MCF 10A (cell line): ENCODE data around the gene RNF115. TPM values are rescaled to one million over a fixed set of nuclear protein-coding genes. Genes with fewer than 3 reads are reported as not detected.
A peak's percentile ranks its signal among the peaks of the same experiment; 100 is the strongest.

Experiments used
- BruUV-seq: library from RNA; stranded (reverse); fragments of 400-500 nt; replicated peaks from 2 replicates; lab custom pipeline; 2021; lab: Mats Ljungman, UMichigan
- CTCF ChIA-PET: fragments of 300-600 bp; sonication (Branson Sonifier 250); formaldehyde crosslinking; extraction: SDS; loops from one replicate; lab custom pipeline; 2021; ENCODE audit warnings: antibody characterized with exemption, inconsistent platforms; lab: Yijun Ruan, JAX
- POLR2A ChIA-PET: fragments of 300-600, 350-650 bp; sonication (Branson Sonifier 250); formaldehyde crosslinking; extraction: SDS; loops from one replicate; lab custom pipeline; 2020; ENCODE audit warnings: antibody characterized with exemption, inconsistent platforms; lab: Yijun Ruan, JAX
- DNase-seq: peaks from one replicate; pipeline ENCODE4 v3.0.0-alpha.2; 2018; ENCODE audit not compliant: unreplicated experiment
- H3K27ac Mint-ChIP-seq: one replicate; pipeline ENCODE4 v1.8.0; 2022; ENCODE audit warnings: mild to moderate bottlenecking, low read depth, mixed read lengths; ENCODE audit not compliant: unreplicated experiment
- H3K27me3 Mint-ChIP-seq: one replicate; pipeline ENCODE4 v1.8.0; 2022; ENCODE audit warnings: mixed read lengths; ENCODE audit not compliant: insufficient read depth, unreplicated experiment
- H3K36me3 Mint-ChIP-seq: one replicate; pipeline ENCODE4 v1.8.0; 2022; ENCODE audit warnings: mild to moderate bottlenecking, moderate library complexity, mixed read lengths; ENCODE audit not compliant: insufficient read depth, unreplicated experiment
- H3K4me1 Mint-ChIP-seq: one replicate; pipeline ENCODE4 v1.8.0; 2022; ENCODE audit warnings: mixed read lengths; ENCODE audit not compliant: insufficient read depth, unreplicated experiment
- H3K4me3 Mint-ChIP-seq: one replicate; pipeline ENCODE4 v1.8.0; 2022; ENCODE audit warnings: mild to moderate bottlenecking, moderate library complexity, mixed read lengths; ENCODE audit not compliant: unreplicated experiment
- H3K9me3 Mint-ChIP-seq: one replicate; pipeline ENCODE4 v1.8.0; 2022; ENCODE audit warnings: mixed read lengths; ENCODE audit not compliant: unreplicated experiment
- intact Hi-C: fragments of 100-400 bp; cut with micrococcal nuclease; formaldehyde crosslinking; loops from 2 replicates; pipeline ENCODE4 v1.14.1; 2022
- total RNA-seq: library from RNA; stranded (reverse); gene quantifications from 2 replicates; pipeline ENCODE4 v1.2.3, GENCODE V29; 2022
- TF ChIP-seq, protein P1 (sequence below): fragments of 200-600 bp; IDR thresholded peaks from one replicate; pipeline ENCODE4 v1.8.0; 2022; ENCODE audit warnings: antibody characterized with exemption, mild to moderate bottlenecking; ENCODE audit not compliant: unreplicated experiment

RNF115 gene
- total RNA-seq, 1 experiment from 2014 or later: 19.5 TPM

DNA sequence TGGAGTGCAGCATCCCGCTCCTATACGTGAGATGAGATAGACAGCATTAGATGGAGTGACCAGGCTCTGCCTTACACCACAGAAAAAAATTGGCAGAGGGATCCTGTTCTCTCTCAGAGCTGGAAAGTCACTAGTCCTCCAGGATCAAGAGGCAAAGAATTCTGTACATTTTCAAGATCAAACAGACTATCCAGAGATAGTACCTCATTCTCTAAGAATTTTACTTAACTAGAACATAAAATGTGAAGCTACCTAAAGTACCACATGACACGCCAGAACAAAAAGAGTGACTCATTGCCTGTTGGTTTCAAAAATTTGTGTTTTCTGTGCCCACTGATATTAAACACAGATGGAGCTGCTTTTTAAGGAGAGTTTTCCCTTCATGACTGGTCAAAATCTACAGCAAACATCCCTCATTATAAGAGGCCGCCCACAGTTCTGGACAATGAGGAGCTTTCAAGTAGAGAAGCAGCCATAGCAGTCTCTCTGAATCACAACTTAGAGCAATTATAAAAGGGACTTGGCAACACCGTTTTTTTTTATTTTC, 72.3 kb downstream of the RNF115 start:
- Mint-ChIP-seq H3K9me3 (no peaks in the 10 kb centered on the region), H3K4me1 (peaks cover 14% of the 10 kb centered on the region), H3K27ac (peak overlapping the region; percentile 87), H3K36me3 (peaks cover 75% of the 10 kb centered on the region), H3K4me3 (no peak overlapping the region), H3K27me3 (no peaks in the 10 kb centered on the region)
- no TSS peak for BruUV-seq
- peak; percentile 50 for DNase-seq
- TF ChIP-seq, protein P1, sequence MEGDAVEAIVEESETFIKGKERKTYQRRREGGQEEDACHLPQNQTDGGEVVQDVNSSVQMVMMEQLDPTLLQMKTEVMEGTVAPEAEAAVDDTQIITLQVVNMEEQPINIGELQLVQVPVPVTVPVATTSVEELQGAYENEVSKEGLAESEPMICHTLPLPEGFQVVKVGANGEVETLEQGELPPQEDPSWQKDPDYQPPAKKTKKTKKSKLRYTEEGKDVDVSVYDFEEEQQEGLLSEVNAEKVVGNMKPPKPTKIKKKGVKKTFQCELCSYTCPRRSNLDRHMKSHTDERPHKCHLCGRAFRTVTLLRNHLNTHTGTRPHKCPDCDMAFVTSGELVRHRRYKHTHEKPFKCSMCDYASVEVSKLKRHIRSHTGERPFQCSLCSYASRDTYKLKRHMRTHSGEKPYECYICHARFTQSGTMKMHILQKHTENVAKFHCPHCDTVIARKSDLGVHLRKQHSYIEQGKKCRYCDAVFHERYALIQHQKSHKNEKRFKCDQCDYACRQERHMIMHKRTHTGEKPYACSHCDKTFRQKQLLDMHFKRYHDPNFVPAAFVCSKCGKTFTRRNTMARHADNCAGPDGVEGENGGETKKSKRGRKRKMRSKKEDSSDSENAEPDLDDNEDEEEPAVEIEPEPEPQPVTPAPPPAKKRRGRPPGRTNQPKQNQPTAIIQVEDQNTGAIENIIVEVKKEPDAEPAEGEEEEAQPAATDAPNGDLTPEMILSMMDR: no peak
- ChIA-PET POLR2A (interaction anchor here (0.6 to 2.2 kb wide), 14 partner anchors 8 to 267 kb away, joined by 3 to 10 read pairs (median 4); partner anchors contain the start of genes POLR3C and RNF115), CTCF (interaction anchor here (0.8 to 1.7 kb wide), 9 partner anchors 9 to 105 kb away, joined by 3 to 9 read pairs (median 3); partner anchors contain the start of genes NUDT17, POLR3C and RNF115)
- intact Hi-C loops: loop anchor here (10.0 kb wide), 1 partner anchor 73 kb away; the partner anchor contains the start of genes POLR3C and RNF115

DNA sequence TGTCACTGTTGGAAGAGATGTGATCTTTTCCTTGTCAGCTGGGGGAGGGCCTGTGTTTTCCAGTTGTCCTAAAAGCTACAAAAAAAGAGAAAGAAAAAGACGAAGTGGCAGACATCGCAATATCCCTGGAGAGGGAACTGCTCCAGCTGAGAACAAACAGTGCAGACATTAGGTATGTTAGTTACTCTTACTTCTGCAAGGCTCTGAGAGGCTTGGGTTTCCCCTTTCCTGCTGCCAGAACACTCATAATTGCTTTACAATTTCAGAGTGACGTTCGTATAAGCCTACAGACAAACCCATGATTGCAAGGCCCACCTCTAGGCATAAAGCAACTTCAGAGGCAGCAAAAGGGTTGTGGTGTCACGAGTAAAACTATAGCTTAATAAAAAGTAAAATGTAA, 73.5 kb downstream of the RNF115 start:
- intact Hi-C loops: loop anchor here (10.0 kb wide), 1 partner anchor 74 kb away; the partner anchor contains the start of genes POLR3C and RNF115

DNA sequence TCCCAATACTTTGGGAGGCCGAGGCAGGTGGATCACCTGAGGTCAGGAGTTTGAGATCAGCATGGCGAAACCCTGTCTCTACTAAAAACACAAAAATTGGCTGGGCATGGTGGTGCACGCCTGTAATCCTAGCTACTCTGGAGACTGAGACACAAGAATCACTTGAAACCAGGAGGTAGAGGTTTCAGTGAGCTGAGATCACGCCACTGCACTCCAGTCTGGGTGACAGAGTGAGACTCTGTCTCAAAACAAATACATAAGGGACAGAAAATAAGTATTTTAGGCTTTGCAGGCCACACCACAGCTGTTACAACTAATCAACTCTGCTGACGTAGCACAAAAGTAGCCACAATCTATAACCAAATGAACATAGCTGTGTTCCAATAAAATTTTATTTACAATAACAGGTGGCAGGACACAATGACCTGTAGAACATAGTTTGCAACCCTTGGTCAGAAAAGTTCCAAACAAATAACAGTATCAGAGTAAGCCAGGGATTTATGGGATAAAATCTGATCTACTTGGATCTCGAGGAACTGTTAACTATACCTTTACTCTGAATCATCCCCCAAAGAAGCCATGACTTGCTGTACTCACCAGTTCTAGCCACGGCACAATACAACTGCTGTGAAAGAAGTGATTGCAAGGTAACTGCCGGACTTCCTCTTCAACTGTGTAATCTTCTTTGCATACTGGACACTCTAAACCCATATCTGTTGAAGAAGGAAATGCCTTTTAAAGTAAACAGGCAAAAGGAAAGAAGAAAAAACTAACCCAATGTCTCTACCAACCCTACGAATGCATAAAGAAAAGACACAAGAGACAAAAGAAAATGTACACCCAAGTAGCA, 76.3 kb downstream of the RNF115 start:
- H3K4me1 Mint-ChIP-seq: peaks cover 14% of the 10 kb centered on the region
- intact Hi-C loops: no loop called here
- TF ChIP-seq, protein P1: no peak
- H3K27me3 Mint-ChIP-seq: no peaks in the 10 kb centered on the region
- no peak overlapping the region for H3K4me3 Mint-ChIP-seq
- no peak overlapping the region for H3K27ac Mint-ChIP-seq
- H3K9me3 Mint-ChIP-seq: no peaks in the 10 kb centered on the region
- POLR2A ChIA-PET: no interaction called here
- peaks cover 86% of the 10 kb centered on the region for H3K36me3 Mint-ChIP-seq
- DNase-seq: no peak
- CTCF ChIA-PET: interaction anchor here (1.0 to 1.5 kb wide), 2 partner anchors 10 to 26 kb away, joined by 4 to 5 read pairs; no protein-coding TSS in a partner anchor
- no TSS peak for BruUV-seq

More for the DNA sequence above, 73.5 kb downstream of the RNF115 start:
- CTCF ChIA-PET: interaction anchor here (0.7 to 1.7 kb wide), 9 partner anchors 8 to 106 kb away, joined by 3 to 9 read pairs (median 3); no protein-coding TSS in a partner anchor
- Mint-ChIP-seq H3K4me3 (no peak overlapping the region), H3K9me3 (no peaks in the 10 kb centered on the region), H3K27ac (no peak overlapping the region), H3K36me3 (peaks cover 76% of the 10 kb centered on the region), H3K27me3 (no peaks in the 10 kb centered on the region), H3K4me1 (peaks cover 14% of the 10 kb centered on the region)
- BruUV-seq: no TSS peak
- POLR2A ChIA-PET: interaction anchor here (1.1 to 2.1 kb wide), 4 partner anchors 8 to 74 kb away, joined by 4 to 8 read pairs (median 6); partner anchors contain the start of genes POLR3C and RNF115
- TF ChIP-seq, protein P1: no peak
- DNase-seq: no peak

DNA sequence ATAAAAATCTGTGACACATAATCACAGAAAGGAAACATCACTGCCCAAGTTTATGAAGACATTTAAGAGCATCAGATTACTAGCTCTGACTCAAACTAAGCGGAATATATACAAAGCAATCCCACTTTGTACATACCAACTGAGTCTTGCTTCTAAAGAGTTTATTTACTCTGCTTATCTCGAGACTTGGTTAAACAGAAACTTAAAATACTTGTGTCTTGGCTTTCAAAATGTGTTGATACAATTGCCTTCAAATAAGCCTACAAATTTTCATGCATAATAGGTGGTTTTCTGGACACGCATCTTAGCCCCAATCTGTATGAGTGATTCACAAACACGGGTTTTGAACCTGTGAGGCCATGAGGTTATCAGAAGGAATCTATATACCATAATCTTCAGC, 83.6 kb downstream of the RNF115 start:
- Mint-ChIP-seq H3K4me3 (no peak overlapping the region), H3K4me1 (no peaks in the 10 kb centered on the region), H3K9me3 (no peaks in the 10 kb centered on the region), H3K27ac (no peak overlapping the region), H3K36me3 (peaks cover 52% of the 10 kb centered on the region), H3K27me3 (no peaks in the 10 kb centered on the region)
- DNase-seq: no peak
- ChIA-PET POLR2A (no interaction called here), CTCF (interaction anchor here (3.7 kb wide), 1 partner anchor 19 kb away, joined by 30 read pairs; the partner anchor contains the start of gene CD160)
- TF ChIP-seq, protein P1: no peak
- BruUV-seq: no TSS peak
- intact Hi-C loops: no loop called here
